HFFc6 (cell line): ENCODE measurements around the gene ADGRB2. TPM values are rescaled to one million over a fixed set of nuclear protein-coding genes. Genes with fewer than 3 reads are reported as not detected.

Source experiments
- DNase-seq: peaks from one replicate; pipeline ENCODE4 v3.0.0-alpha.2; 2018
- H3K27ac Mint-ChIP-seq: 2 replicates; pipeline ENCODE4 v1.8.0; 2020; ENCODE audit warnings: mild to moderate bottlenecking, mixed read lengths
- H3K27me3 Mint-ChIP-seq: 2 replicates; pipeline ENCODE4 v1.8.0; 2021; ENCODE audit warnings: mild to moderate bottlenecking, moderate library complexity, mixed read lengths; ENCODE audit not compliant: insufficient read depth
- H3K36me3 Mint-ChIP-seq: 2 replicates; pipeline ENCODE4 v1.8.0; 2021; ENCODE audit warnings: low read depth, mixed read lengths
- H3K4me1 Mint-ChIP-seq: 2 replicates; pipeline ENCODE4 v1.8.0; 2020; ENCODE audit warnings: low read depth, mixed read lengths
- H3K4me3 Mint-ChIP-seq: 2 replicates; pipeline ENCODE4 v1.8.0; 2020; ENCODE audit warnings: mild to moderate bottlenecking, moderate library complexity, mixed read lengths
- H3K9me3 Mint-ChIP-seq: 2 replicates; pipeline ENCODE4 v1.8.0; 2020; ENCODE audit warnings: mild to moderate bottlenecking, mixed read lengths
- CTCF ChIP-seq: fragments of 200-600 bp; sonication (generic); IDR thresholded peaks from 2 replicates; pipeline ENCODE4 v1.5.0; 2021; ENCODE audit warnings: antibody characterized with exemption, mild to moderate bottlenecking
- total RNA-seq, 6 experiments: library from RNA; stranded (reverse); fragmentation: NEBNext Ultra II Directional; extraction: Animal tissue kit (Norgen Biotek cat#: 25700); gene quantifications; 2 replicates in 1 of 6; 3 replicates in 5 of 6; pipeline ENCODE4 v1.2.3, GENCODE V29; 2021

The ADGRB2 gene
- total RNA-seq, 6 experiments from 2014 or later = 4.9 to 8.8 (median 6.4) TPM

GRCh38 chr1:31774495-31774894 lies 10.4 kb upstream of the ADGRB2 start:
- H3K27me3 Mint-ChIP-seq = peaks cover 44% of the 10 kb centered on the region
- H3K27ac Mint-ChIP-seq = no peak overlapping the region
- no peak for TF ChIP-seq CTCF

GRCh38 chr1:31773861-31774260 lies 9.7 kb upstream of the ADGRB2 start:
- Mint-ChIP-seq H3K4me1 (peaks cover 9% of the 10 kb centered on the region), H3K4me3 (no peak overlapping the region), H3K27ac (no peak overlapping the region), H3K27me3 (peaks cover 49% of the 10 kb centered on the region), H3K36me3 (no peaks in the 10 kb centered on the region), H3K9me3 (no peaks in the 10 kb centered on the region)
- no peak for TF ChIP-seq CTCF
- DNase-seq = no peak

More at GRCh38 chr1:31774495-31774894, 10.4 kb upstream of the ADGRB2 start:
- Mint-ChIP-seq H3K9me3 (no peaks in the 10 kb centered on the region), H3K4me1 (peaks cover 9% of the 10 kb centered on the region), H3K36me3 (no peaks in the 10 kb centered on the region), H3K4me3 (no peak overlapping the region)
- no peak for DNase-seq

- Mint-ChIP-seq H3K9me3 (no peaks in the 10 kb centered on the region), H3K4me1 (peaks cover 9% of the 10 kb centered on the region), H3K27me3 (peaks cover 49% of the 10 kb centered on the region), H3K36me3 (no peaks in the 10 kb centered on the region), H3K4me3 (peak overlapping the region; percentile 81), H3K27ac (no peak overlapping the region)
- no peak for DNase-seq
- TF ChIP-seq CTCF = no peak
Observed at GRCh38 chr1:31772669-31773248, 8.6 kb upstream of the ADGRB2 start.

GRCh38 chr1:31771891-31772668 lies 7.9 kb upstream of the ADGRB2 start:
- no peak; the same call in 1 of the 2 replicates for TF ChIP-seq CTCF
- Mint-ChIP-seq H3K9me3 (no peaks in the 10 kb centered on the region), H3K4me3 (peak overlapping the region; percentile 81), H3K27me3 (peaks cover 53% of the 10 kb centered on the region), H3K36me3 (no peaks in the 10 kb centered on the region), H3K4me1 (peaks cover 9% of the 10 kb centered on the region), H3K27ac (no peak overlapping the region)
- DNase-seq = no peak

- Mint-ChIP-seq H3K36me3 (no peaks in the 10 kb centered on the region), H3K27ac (no peak overlapping the region), H3K9me3 (no peaks in the 10 kb centered on the region), H3K4me3 (no peak overlapping the region), H3K4me1 (peaks cover 9% of the 10 kb centered on the region), H3K27me3 (peaks cover 49% of the 10 kb centered on the region)
- DNase-seq = no peak
- no peak for TF ChIP-seq CTCF
Observed at GRCh38 chr1:31769720-31770390, 5.7 kb upstream of the ADGRB2 start.
